Non-pigmented ciliary epithelial cell (primary cell): ENCODE data around the gene SELENOP.

Experiments used
- DNase-seq: peaks from one replicate; pipeline ENCODE4 v3.0.0-alpha.2; 2010; ENCODE audit warnings: low read depth

SELENOP gene

GRCh38 chr5:42798284-42799240 lies 13.1 kb downstream of the SELENOP start:
- DNase-seq = no peak

- DNase-seq = no peak
Measured at GRCh38 chr5:42791151-42791550, 20.5 kb downstream of the SELENOP start.

GRCh38 chr5:42787845-42788244 lies 23.8 kb downstream of the SELENOP start:
- DNase-seq = no peak

DNA sequence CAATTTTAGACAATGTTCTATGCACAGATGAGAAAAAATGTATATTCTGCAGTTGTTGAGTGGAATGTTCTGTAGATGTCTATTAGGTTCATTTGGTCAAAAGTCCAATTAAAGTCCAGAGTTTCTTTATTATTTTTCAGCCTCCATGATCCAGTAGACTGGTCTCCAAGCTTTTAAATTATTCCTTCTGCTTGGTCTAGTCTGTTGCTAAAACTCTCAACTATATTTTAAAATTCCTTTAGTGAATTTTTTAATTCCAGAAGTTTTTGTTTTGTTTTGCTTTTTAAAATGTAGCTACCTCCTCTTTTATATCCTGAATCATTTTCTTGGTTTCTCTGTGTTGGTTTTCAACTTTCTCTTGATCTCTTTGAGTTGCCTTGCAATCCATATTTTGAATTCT lies 24.6 kb downstream of the SELENOP start:
- no peak for DNase-seq

GRCh38 chr5:42785756-42786155 lies 25.9 kb downstream of the SELENOP start:
- DNase-seq = no peak

DNA sequence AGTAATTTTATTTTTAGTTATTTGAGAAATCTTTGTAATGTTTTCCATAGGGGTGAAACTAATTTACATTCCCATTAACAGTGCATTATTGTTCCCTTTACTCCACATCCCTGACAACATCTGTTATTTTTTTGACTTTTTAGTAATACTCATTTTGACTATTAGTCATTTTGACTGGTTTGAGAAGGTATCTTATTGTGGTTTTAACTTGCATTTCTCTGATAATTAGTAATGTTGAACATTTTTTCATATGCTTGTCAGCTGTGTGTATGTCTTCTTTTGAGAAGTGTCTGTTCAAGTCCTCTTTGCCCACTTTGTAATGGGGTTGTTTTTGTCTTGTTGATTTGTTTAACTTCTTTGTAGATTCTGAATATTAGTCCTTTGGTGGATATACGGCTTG lies 27.6 kb downstream of the SELENOP start:
- no peak for DNase-seq

GRCh38 chr5:42781584-42781983 lies 30.1 kb downstream of the SELENOP start:
- DNase-seq = no peak

DNA sequence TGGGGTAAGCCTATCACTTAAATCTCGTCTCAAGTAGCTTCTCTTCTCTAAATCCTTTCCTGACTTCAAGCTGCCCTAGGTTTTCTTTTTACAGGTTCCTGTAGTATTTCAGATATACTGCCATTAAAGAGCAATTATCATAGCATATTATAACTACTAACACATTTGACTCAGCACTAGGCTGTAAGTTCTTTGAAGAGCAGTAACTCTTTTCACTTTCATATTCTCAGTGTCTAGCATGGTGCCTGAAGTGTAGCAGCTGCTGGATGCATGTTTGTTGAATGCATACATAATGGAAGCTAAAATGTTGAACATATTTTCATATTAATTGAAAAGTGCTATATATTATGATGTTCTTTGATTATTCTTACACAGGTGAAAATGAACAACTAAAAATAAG lies 32.6 kb downstream of the SELENOP start:
- DNase-seq = no peak

GRCh38 chr5:42772265-42772993 lies 39.3 kb downstream of the SELENOP start:
- no peak for DNase-seq

DNA sequence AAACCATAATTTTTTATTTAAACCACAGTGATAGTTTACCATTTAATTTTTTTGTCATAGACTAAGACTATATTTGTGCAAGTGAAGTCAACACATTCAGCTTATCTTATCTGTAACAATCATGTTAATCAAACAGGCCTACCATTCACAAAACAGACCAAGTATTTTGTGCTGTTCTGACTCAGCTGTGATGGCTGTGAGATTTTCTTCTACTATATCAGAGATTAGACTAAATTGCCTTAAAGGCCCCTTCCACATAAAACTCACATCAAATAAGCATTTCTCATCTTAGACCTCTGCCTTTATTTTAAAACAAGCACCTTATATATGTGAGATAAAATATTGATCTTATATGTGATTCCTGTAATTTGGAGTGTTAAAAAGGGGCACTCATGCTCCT lies 41.7 kb downstream of the SELENOP start:
- no peak for DNase-seq

GRCh38 chr5:42768106-42768504 lies 43.6 kb downstream of the SELENOP start:
- no peak for DNase-seq

DNA sequence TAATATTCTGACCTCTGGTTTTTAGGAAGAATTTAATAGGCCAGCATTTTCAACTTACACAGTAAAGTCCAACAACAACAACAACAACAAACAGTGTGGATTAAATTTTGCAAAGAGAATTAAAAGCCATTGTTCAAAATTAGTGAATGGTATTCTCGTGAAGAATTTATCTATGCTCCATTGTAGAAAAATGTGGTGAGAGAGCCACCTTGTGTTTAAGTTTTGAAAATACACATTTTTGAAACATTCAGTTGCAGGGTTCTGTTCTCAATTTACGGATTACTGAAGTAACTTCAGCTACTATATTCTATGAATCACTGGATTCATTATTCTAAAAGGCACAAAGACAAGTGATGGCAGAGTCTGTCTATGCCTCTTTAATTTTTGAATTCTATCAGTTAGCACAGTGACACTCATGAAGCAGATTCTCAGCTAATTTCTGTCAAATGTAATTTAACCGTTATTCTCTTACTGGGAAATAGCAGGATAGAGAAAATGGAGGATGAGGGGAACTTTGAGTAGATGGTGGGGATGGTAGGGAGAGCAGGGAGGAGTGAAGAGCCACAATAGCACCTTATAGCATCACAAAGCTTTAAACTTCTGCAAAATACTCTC lies 44.1 kb downstream of the SELENOP start:
- no peak for DNase-seq

- DNase-seq = no peak
Measured at GRCh38 chr5:42761791-42762190, 49.9 kb downstream of the SELENOP start.

- no peak for DNase-seq
Measured at GRCh38 chr5:42760426-42760825, 51.3 kb downstream of the SELENOP start.

- no peak for DNase-seq
Measured at GRCh38 chr5:42759456-42759855, 52.2 kb downstream of the SELENOP start.

DNA sequence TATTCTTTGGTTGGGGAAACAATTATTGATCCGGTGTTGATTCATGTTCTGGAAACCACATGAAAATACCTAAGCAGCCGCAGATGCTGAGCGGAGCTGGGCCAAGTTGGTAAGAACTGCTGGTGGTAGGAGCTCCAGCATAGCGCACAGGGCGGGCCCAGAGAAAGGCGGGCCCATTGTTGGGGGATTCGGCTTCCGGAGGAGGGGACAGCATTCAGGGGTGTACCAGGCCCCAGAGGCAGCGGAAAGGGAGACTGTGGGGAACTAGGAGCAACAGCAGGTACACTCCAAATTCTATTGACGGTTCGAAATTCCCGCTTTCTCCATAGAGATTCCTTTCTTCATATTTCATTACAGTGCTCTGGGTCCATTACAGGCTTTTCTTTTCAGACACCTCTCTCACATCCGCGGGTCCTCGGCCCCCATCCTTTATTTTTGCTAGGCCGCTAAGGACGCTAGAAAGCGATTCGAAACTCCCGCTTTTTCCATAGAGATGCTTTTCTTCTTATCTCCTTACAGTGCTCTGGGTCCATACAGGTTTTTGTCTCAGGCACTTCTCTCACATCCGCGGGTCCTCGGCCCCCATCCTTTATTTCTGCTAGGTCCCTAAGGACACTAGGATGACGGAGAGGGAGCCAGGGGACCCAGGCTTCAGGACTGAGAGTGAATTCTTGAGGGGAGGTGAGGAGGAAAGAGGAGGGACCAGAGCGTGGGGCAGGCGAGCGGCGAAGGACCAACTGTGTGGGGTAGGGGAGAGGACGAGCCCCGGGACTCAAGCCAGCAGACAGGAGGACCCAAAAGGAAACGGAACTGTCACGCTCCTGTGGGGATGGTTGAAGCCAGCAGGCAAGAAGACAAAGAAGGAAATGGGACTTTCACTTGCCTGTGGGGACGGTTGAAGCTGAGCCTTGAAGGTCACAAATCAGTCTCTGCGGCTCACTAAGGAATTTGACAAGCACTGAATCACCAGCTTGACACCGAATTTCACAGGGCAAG lies 54.8 kb downstream of the SELENOP start, which contains the start of gene CCDC152:
TSS of gene CCDC152 (plus strand) at position 213 of the 996 bp plus-strand sequence. CDS start 2,304 bp downstream, outside the sequence.
- DNase-seq = no peak

DNA sequence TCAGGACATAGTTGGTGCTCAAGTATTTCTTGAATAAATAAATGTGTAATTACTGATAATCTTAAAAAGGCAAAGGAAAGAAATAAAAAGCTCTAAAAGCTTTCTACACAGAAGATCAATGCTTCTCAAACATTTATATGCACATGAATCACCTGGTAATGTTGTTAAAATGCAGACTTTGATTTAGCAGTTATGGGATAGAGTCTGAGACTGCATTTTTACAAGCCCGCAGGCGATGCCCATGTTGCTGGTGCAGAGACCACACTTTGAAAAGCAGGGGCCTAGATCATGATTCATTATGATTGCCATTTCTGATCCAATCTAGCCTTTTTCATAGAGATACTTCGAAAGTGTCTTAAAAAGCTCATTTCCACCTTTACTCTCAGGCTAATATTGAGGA lies 58.6 kb downstream of the SELENOP start:
- no peak for DNase-seq

DNA sequence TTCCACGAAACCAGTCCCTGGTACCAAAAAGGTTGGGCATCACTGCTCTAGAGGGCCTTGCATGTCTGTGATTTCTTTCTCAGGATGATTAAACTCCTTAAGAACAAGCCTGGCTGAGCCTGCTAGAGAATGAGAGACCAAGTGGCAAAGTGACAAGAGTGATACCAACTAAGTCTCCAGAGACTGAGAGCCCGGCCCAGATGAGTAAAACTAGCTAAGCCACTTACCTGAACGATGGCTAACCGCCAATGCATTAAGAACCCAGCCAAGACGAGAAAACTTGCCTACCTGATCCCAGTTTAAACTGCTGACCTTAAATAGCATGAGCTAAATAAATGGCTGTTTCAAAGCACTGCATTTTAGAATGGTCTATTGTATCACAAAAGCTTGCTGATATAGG lies 60.6 kb downstream of the SELENOP start:
- DNase-seq = no peak

DNA sequence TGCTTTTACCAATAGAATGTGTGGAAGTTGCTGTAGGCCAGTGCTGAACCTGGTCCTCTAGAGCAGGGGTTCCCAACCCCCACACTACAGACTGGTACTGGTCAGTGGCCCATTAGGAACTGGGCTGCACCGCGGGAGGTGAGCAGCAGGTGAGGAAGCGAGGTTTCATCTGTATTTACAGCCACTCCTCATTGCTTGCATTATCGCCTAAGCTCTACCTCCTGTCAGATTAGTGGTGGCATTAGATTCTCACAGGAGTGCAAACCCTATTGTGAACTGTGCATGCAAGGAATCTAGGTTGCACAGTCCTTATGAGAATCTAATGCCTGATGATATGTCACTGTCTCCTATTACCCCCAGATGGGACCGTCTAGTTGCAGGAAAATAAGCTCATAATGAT lies 61.2 kb downstream of the SELENOP start:
- DNase-seq = no peak
